H1 (cell line): ENCODE measurements around the gene SFXN4. TPM values are rescaled to one million over a fixed set of nuclear protein-coding genes. Genes with fewer than 3 reads are reported as not detected.

Source experiments
- CTCF ChIA-PET: fragments of 300-600 bp; sonication (Branson Sonifier 250); formaldehyde crosslinking; loops from one replicate; lab custom pipeline; 2021; ENCODE audit not compliant: partially characterized antibody; lab: Charles Lee
- POLR2A ChIA-PET: fragments of 300-600 bp; sonication (Branson Sonifier 250); formaldehyde crosslinking; loops from one replicate; lab custom pipeline; 2021; ENCODE audit warnings: inconsistent platforms; ENCODE audit not compliant: partially characterized antibody; lab: Charles Lee
- DNase-seq, 2 experiments: peaks; one replicate each; pipeline versions ENCODE4 v3.0.0 to v3.0.0-alpha.2; 2010 to 2022; ENCODE audit warnings: low spot score in 2 of 2, low read depth in 1 of 2, mixed read lengths in 1 of 2
- FAIRE-seq: peaks from 2 replicates; lab custom pipeline; 2011; peaks lifted over from hg19 to GRCh38; lab: Jason Lieb, UNC
- H2AFZ ChIP-seq: 2 replicates; pipeline ENCODE4 v1.8.1; 2012; ENCODE audit warnings: low read length, inconsistent platforms
- H2AK5ac ChIP-seq: 2 replicates; pipeline ENCODE4 v1.6.1; 2013; ENCODE audit warnings: low read depth, low read length
- H2BK120ac ChIP-seq: replicated peaks from 2 replicates; pipeline ENCODE3; 2013; ENCODE audit warnings: low read depth, low read length, inconsistent platforms
- H2BK12ac ChIP-seq: 2 replicates; pipeline ENCODE4 v1.6.1; 2013; ENCODE audit warnings: low read depth, low read length
- H2BK15ac ChIP-seq: 2 replicates; pipeline ENCODE4 v1.6.1; 2013; ENCODE audit warnings: low read length
- H2BK20ac ChIP-seq: 2 replicates; pipeline ENCODE4 v1.6.1; 2013; ENCODE audit warnings: low read length
- H2BK5ac ChIP-seq: 2 replicates; pipeline ENCODE4 v1.6.1; 2013; ENCODE audit warnings: low read depth, low read length
- H3K14ac ChIP-seq: 2 replicates; pipeline ENCODE4 v1.6.1; 2013; ENCODE audit warnings: inconsistent platforms; ENCODE audit not compliant: insufficient read length
- H3K18ac ChIP-seq: 2 replicates; pipeline ENCODE4 v1.6.1; 2013; ENCODE audit warnings: low read length; ENCODE audit errors: extremely low read depth
- H3K23ac ChIP-seq: 2 replicates; pipeline ENCODE4 v1.6.1; 2013; ENCODE audit warnings: inconsistent platforms; ENCODE audit not compliant: insufficient read length
- H3K23me2 ChIP-seq: 2 replicates; pipeline ENCODE4 v1.6.1; 2013; ENCODE audit warnings: low read depth, low read length
- H3K27ac ChIP-seq: 2 replicates; pipeline ENCODE4 v1.6.1; 2011; ENCODE audit warnings: low read depth, low read length, inconsistent platforms
- H3K27me3 ChIP-seq, 4 experiments: replicated peaks in 1 of 4; 1 replicate in 1 of 4; 2 replicates in 3 of 4; pipeline versions ENCODE4 v1.6.1 to v1.8.1; 2011 to 2013; ENCODE audit warnings: low read length in 3 of 4, mild to moderate bottlenecking in 3 of 4, inconsistent platforms in 2 of 4, mixed read lengths in 2 of 4, moderate library complexity in 1 of 4; ENCODE audit not compliant: control insufficient read depth in 3 of 4, insufficient read depth in 3 of 4; ENCODE audit errors: extremely low read depth in 1 of 4
- H3K36me3 ChIP-seq, 4 experiments: 2 replicates each; pipeline versions ENCODE4 v1.6.1 to v1.8.1; 2011 to 2013; ENCODE audit warnings: mild to moderate bottlenecking in 4 of 4, low read length in 3 of 4, moderate library complexity in 2 of 4, control low read depth in 1 of 4, inconsistent platforms in 1 of 4; ENCODE audit not compliant: insufficient read depth in 4 of 4, control insufficient read depth in 2 of 4
- H3K4ac ChIP-seq: replicated peaks from 2 replicates; pipeline ENCODE3; 2013; ENCODE audit warnings: low read length, low read depth, mixed read lengths, inconsistent platforms; ENCODE audit not compliant: insufficient read length
- H3K4me1 ChIP-seq, 4 experiments: replicated peaks in 1 of 4; 1 replicate in 1 of 4; 2 replicates in 3 of 4; pipeline versions ENCODE4 v1.6.1 to v1.8.1; 2011 to 2013; ENCODE audit warnings: low read length in 3 of 4, inconsistent platforms in 2 of 4, mixed read lengths in 1 of 4; ENCODE audit not compliant: insufficient read depth in 4 of 4, control insufficient read depth in 3 of 4
- H3K4me2 ChIP-seq, 2 experiments: 2 replicates each; pipeline versions ENCODE4 v1.6.1 to v1.8.1; 2011 to 2013; ENCODE audit warnings: low read depth in 2 of 2, low read length in 2 of 2, control low read depth in 1 of 2, inconsistent platforms in 1 of 2, mild to moderate bottlenecking in 1 of 2; ENCODE audit not compliant: insufficient read depth in 1 of 2
- H3K4me3 ChIP-seq, 4 experiments: fragments of 200-600, 300-600 bp in 1 of 4; sonication (generic), shearing (Covaris generic), sonication (Bioruptor Twin) in 1 of 4; 2 replicates each; pipeline versions ENCODE4 v1.5.1 to v1.8.1; 2011 to 2016; ENCODE audit warnings: low read length in 4 of 4, low read depth in 3 of 4, control low read depth in 2 of 4, inconsistent platforms in 2 of 4, mild to moderate bottlenecking in 2 of 4, mixed read lengths in 1 of 4, moderate library complexity in 1 of 4; ENCODE audit not compliant: insufficient read depth in 2 of 4; ENCODE audit errors: extremely low read depth in 1 of 4
- H3K56ac ChIP-seq: replicated peaks from 2 replicates; pipeline ENCODE3; 2013; ENCODE audit warnings: low read depth, mild to moderate bottlenecking, mixed read lengths, low read length, inconsistent platforms; ENCODE audit not compliant: insufficient read length
- H3K79me1 ChIP-seq: 2 replicates; pipeline ENCODE4 v1.6.1; 2013; ENCODE audit warnings: low read depth, low read length, control low read depth
- H3K79me2 ChIP-seq, 2 experiments: 2 replicates each; pipeline versions ENCODE4 v1.6.1 to v1.8.1; 2012 to 2013; ENCODE audit warnings: low read length in 2 of 2, mild to moderate bottlenecking in 2 of 2, inconsistent platforms in 1 of 2; ENCODE audit not compliant: insufficient read depth in 2 of 2, control insufficient read depth in 1 of 2
- H3K9ac ChIP-seq, 4 experiments: replicated peaks in 1 of 4; 1 replicate in 1 of 4; 2 replicates in 3 of 4; pipeline versions ENCODE4 v1.6.1 to v1.8.1; 2011 to 2013; ENCODE audit warnings: low read depth in 3 of 4, low read length in 3 of 4, control low read depth in 2 of 4, mild to moderate bottlenecking in 2 of 4, moderate library complexity in 2 of 4, inconsistent platforms in 1 of 4; ENCODE audit errors: extremely low read depth in 1 of 4
- H3K9me3 ChIP-seq, 2 experiments: 2 replicates each; pipeline versions ENCODE4 v1.6.1 to v1.8.1; 2012 to 2013; ENCODE audit warnings: mild to moderate bottlenecking in 2 of 2, moderate library complexity in 2 of 2, control low read depth in 1 of 2, inconsistent platforms in 1 of 2, low read depth in 1 of 2, low read length in 1 of 2, mixed read lengths in 1 of 2; ENCODE audit not compliant: insufficient read depth in 2 of 2
- H4K20me1 ChIP-seq, 2 experiments: replicated peaks in 1 of 2; 2 replicates each; pipeline versions ENCODE3 to v1.8.1; 2011 to 2013; ENCODE audit warnings: inconsistent platforms in 2 of 2, low read length in 2 of 2, mild to moderate bottlenecking in 1 of 2; ENCODE audit not compliant: insufficient read depth in 2 of 2, control insufficient read depth in 1 of 2
- H4K5ac ChIP-seq: 2 replicates; pipeline ENCODE4 v1.6.1; 2013; ENCODE audit warnings: low read length, low read depth, mixed read lengths, inconsistent platforms; ENCODE audit not compliant: insufficient read length
- H4K8ac ChIP-seq: 2 replicates; pipeline ENCODE4 v1.8.0; 2013; ENCODE audit warnings: mild to moderate bottlenecking, moderate library complexity, low read length, inconsistent platforms; ENCODE audit not compliant: insufficient read depth; ENCODE audit errors: extremely low read depth
- H4K91ac ChIP-seq: replicated peaks from 2 replicates; pipeline ENCODE3; 2013; ENCODE audit warnings: low read length, mixed read lengths, inconsistent platforms; ENCODE audit not compliant: insufficient read length
- ASH2L ChIP-seq: fragments of 200-600, 300-600 bp; sonication (generic); IDR thresholded peaks from one replicate; pipeline ENCODE4 v1.7.1; 2017; ENCODE audit warnings: low read length
- CHD1 ChIP-seq: IDR thresholded peaks from 2 replicates; pipeline ENCODE4 v1.6.1; 2012; ENCODE audit warnings: low read depth, low read length, improper control_type of control experiment
- CTBP2 ChIP-seq: IDR thresholded peaks from 2 replicates; pipeline ENCODE4 v1.7.0; 2011; ENCODE audit warnings: borderline replicate concordance, mild to moderate bottlenecking, moderate library complexity, mixed read lengths, low read length; ENCODE audit not compliant: insufficient read depth, insufficient read length
- MAX ChIP-seq: IDR thresholded peaks from 2 replicates; pipeline ENCODE4 v1.6.1; 2012; ENCODE audit warnings: inconsistent platforms
- NANOG ChIP-seq: IDR thresholded peaks from 2 replicates; pipeline ENCODE4 v1.6.1; 2011; ENCODE audit warnings: low read length, low read depth, mild to moderate bottlenecking, inconsistent platforms; ENCODE audit not compliant: insufficient read depth, poor library complexity, severe bottlenecking
- POLR2AphosphoS5 ChIP-seq: IDR thresholded peaks from 2 replicates; pipeline ENCODE4 v1.6.1; 2011; ENCODE audit warnings: low read depth, low read length
- RXRA ChIP-seq: IDR thresholded peaks from 2 replicates; pipeline ENCODE4 v1.6.1; 2011; ENCODE audit warnings: low read depth, mild to moderate bottlenecking, low read length, moderate library complexity; ENCODE audit not compliant: insufficient read depth
- SAP30 ChIP-seq: fragments of 300-600 bp; sonication (generic); IDR thresholded peaks from 2 replicates; pipeline ENCODE4 v1.7.1; 2012; ENCODE audit warnings: low read length, moderate library complexity, mild to moderate bottlenecking, inconsistent platforms; ENCODE audit not compliant: insufficient read depth, insufficient replicate concordance
- SIRT6 ChIP-seq: IDR thresholded peaks from one replicate; pipeline ENCODE4 v1.7.1; 2012; ENCODE audit warnings: low read length, inconsistent platforms
- SUZ12 ChIP-seq: fragments of 200-600 bp; sonication (generic); IDR thresholded peaks from 2 replicates; pipeline ENCODE4 v1.6.1; 2012; ENCODE audit warnings: mild to moderate bottlenecking, inconsistent platforms, low read length, moderate library complexity, mixed read lengths
- TCF12 ChIP-seq: IDR thresholded peaks from 2 replicates; pipeline ENCODE4 v1.6.1; 2011; ENCODE audit warnings: low read depth, mild to moderate bottlenecking, low read length
- WGBS, 2 experiments: shearing (Covaris generic) in 1 of 2; methylation state at CpG; one replicate each; pipeline versions ENCODE4 v1.1.6 to v1.1.7; 2013 to 2015; ENCODE audit warnings: low lambda C conversion rate in 2 of 2, mixed read lengths in 2 of 2, inconsistent platforms in 1 of 2, low coverage in 1 of 2, missing lambda C conversion rate in 1 of 2; ENCODE audit not compliant: insufficient replicate concordance in 2 of 2, insufficient coverage in 1 of 2, insufficient read length in 1 of 2; ENCODE audit errors: extremely low coverage in 1 of 2, missing lambda C conversion rate in 1 of 2; 5-methylcytosine and 5-hydroxymethylcytosine counted together
- polyA plus RNA-seq, 7 experiments: library from polyadenylated mRNA; depleted of rRNA in 3 of 7; stranded (reverse) in 5 of 7; unstranded in 2 of 7; fragments of >200 nt in 5 of 7; fragments of 200-250 nt in 2 of 7; gene quantifications; 1 replicate in 5 of 7; 2 replicates in 1 of 7; 4 replicates in 1 of 7; pipeline versions ENCODE4 v1.2.1 to v1.2.3, GENCODE V29; 2011 to 2013; ENCODE audit warnings: missing spikeins in 2 of 7, mixed read lengths in 2 of 7
- total RNA-seq: library from RNA; stranded (reverse); fragmentation: NEBNext Ultra II Directional; extraction: Animal tissue kit (Norgen Biotek cat#: 25700); gene quantifications from 2 replicates; pipeline ENCODE4 v1.2.1, GENCODE V29; 2021

The SFXN4 gene
- total and polyA plus RNA-seq, 2 of the 8 experiments (the other 6 are each of a cell fraction or from before 2014, with no cell fraction given), result 15.4 to 21.6 TPM

GRCh38 chr10:119140603-119141245 is 24.8 kb downstream of the SFXN4 start:
- Histone ChIP-seq H2BK5ac (no peak overlapping the region), H4K91ac (no peak overlapping the region), H2BK12ac (no peak overlapping the region), H2BK20ac (no peak overlapping the region), H3K23me2 (no peaks in the 10 kb centered on the region), H3K14ac (no peak overlapping the region), H4K20me1 (peaks cover 3 to 7% of the 10 kb centered on the region in 2 experiments), H3K4me3 (no peak overlapping the region), H2AFZ (no peak overlapping the region), H3K27ac (no peak overlapping the region), H3K36me3 (peaks cover 0 to 3% (median 0%) of the 10 kb centered on the region in 4 experiments; a peak in 1 of 8 replicates), H3K9ac (no peak overlapping the region), H3K4me2 (no peak overlapping the region), H3K79me2 (no peaks in the 10 kb centered on the region), H2AK5ac (no peak overlapping the region), H4K5ac (no peak overlapping the region), H3K79me1 (no peaks in the 10 kb centered on the region), H4K8ac (no peak overlapping the region), H3K4me1 (no peaks in the 10 kb centered on the region), H3K18ac (no peak overlapping the region), H2BK15ac (no peak overlapping the region), H3K9me3 (no peaks in the 10 kb centered on the region), H3K56ac (no peak overlapping the region), H3K23ac (no peak overlapping the region), H3K4ac (no peak overlapping the region), H2BK120ac (no peak overlapping the region), H3K27me3 (no peaks in the 10 kb centered on the region)
- DNase-seq (no peak), FAIRE-seq (no peak)
- CTCF ChIA-PET, result interaction anchor here (0.8 to 3.0 kb wide), 8 partner anchors 11 to 281 kb away, joined by 3 to 16 read pairs (median 3); no protein-coding TSS in a partner anchor
- WGBS, 2 experiments, result 95% methylated on average over 21 of the region's 21 CpGs; no CpG with 5 or more reads in 1 of the 2 experiments
- POLR2A ChIA-PET, result interaction anchor here (1.0 to 1.4 kb wide), 2 partner anchors 9 kb away, joined by 3 to 4 read pairs; no protein-coding TSS in a partner anchor
- TF ChIP-seq SAP30, result no peak
- no peak for TF ChIP-seq CTBP2
- TF ChIP-seq RXRA, result no peak
- no peak for TF ChIP-seq NANOG
- no peak for TF ChIP-seq POLR2AphosphoS5
- no peak for TF ChIP-seq SIRT6
- no peak for TF ChIP-seq CHD1
- no peak for TF ChIP-seq SUZ12
- TF ChIP-seq MAX, result no peak
- no peak for TF ChIP-seq ASH2L
- TF ChIP-seq TCF12, result no peak
